Osteocyte (in vitro differentiated cells): ENCODE results near the gene CLDN1. TPM values are rescaled to one million over a fixed set of nuclear protein-coding genes. Genes with fewer than 3 reads are reported as not detected.
"Not testable (repeated sequence)": the region's sequence is repeated elsewhere in the genome, so short reads cannot be mapped to it uniquely, and the experiment has no call there.

Experiments used
- DNase-seq: peaks from one replicate; pipeline ENCODE4 v3.0.0; 2021; ENCODE audit warnings: mixed read lengths; ENCODE audit not compliant: unreplicated experiment; ENCODE audit errors: extremely low spot score
- H3K27ac Mint-ChIP-seq: one replicate; pipeline ENCODE4 v1.8.0; 2021; ENCODE audit warnings: mild to moderate bottlenecking, mixed read lengths; ENCODE audit not compliant: unreplicated experiment
- H3K27me3 Mint-ChIP-seq: one replicate; pipeline ENCODE4 v1.8.0; 2021; ENCODE audit warnings: mixed read lengths; ENCODE audit not compliant: unreplicated experiment
- H3K36me3 Mint-ChIP-seq: one replicate; pipeline ENCODE4 v1.8.0; 2021; ENCODE audit warnings: mixed read lengths; ENCODE audit not compliant: unreplicated experiment
- H3K4me1 Mint-ChIP-seq: one replicate; pipeline ENCODE4 v1.8.0; 2021; ENCODE audit warnings: mixed read lengths; ENCODE audit not compliant: unreplicated experiment
- H3K4me3 Mint-ChIP-seq: one replicate; pipeline ENCODE4 v1.8.0; 2021; ENCODE audit warnings: mild to moderate bottlenecking, moderate library complexity, mixed read lengths; ENCODE audit not compliant: unreplicated experiment
- H3K9me3 Mint-ChIP-seq: one replicate; pipeline ENCODE4 v1.8.0; 2021; ENCODE audit warnings: mixed read lengths; ENCODE audit not compliant: unreplicated experiment
- CTCF ChIP-seq: fragments of 200-600 bp; sonication (generic); IDR thresholded peaks from 2 replicates; pipeline ENCODE4 v1.5.0; 2021; ENCODE audit warnings: antibody characterized with exemption, mild to moderate bottlenecking, moderate library complexity
- total RNA-seq: library from RNA; stranded (reverse); gene quantifications from 2 replicates; pipeline ENCODE4 v1.2.1, GENCODE V29; 2021

CLDN1 gene
- total RNA-seq, 1 donor from 2014 or later, result 41.4 TPM

- no peak for TF ChIP-seq CTCF
- Mint-ChIP-seq H3K27me3 (no peaks in the 10 kb centered on the region), H3K27ac (no peak overlapping the region), H3K9me3 (peaks cover 7% of the 10 kb centered on the region), H3K4me1 (peaks cover 10% of the 10 kb centered on the region), H3K4me3 (no peak overlapping the region), H3K36me3 (peaks cover 1% of the 10 kb centered on the region)
- DNase-seq, result no peak
Observed at GRCh38 chr3:190279690-190280089, 42.6 kb downstream of the CLDN1 start.

- Mint-ChIP-seq H3K27me3 (no peaks in the 10 kb centered on the region), H3K27ac (no peak overlapping the region), H3K36me3 (no peaks in the 10 kb centered on the region), H3K9me3 (no peaks in the 10 kb centered on the region), H3K4me3 (no peak overlapping the region), H3K4me1 (peaks cover 2% of the 10 kb centered on the region)
- DNase-seq, result no peak
- TF ChIP-seq CTCF, result no peak
Observed at GRCh38 chr3:190272747-190273146, 49.5 kb downstream of the CLDN1 start.

DNA sequence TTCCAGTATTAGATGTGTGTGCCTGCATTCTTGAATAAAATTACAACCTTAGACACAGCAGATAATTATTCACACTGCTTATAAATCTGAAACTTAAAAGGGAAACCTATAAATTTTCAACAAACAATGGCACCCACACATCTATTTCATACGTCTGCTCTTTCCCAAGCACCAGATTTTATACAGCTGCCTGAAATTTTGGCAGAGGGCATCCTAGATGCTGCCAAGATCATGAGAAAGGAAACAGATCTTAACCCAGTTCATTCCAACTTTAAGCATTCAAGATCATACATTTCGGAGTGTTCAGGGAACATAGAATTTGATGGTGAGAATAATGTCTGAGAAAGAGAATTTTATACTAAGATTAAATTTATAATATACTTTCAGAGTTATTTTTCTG lies 53.1 kb downstream of the CLDN1 start:
- no peak overlapping the region for H3K4me3 Mint-ChIP-seq
- H3K9me3 Mint-ChIP-seq, result no peaks in the 10 kb centered on the region
- no peaks in the 10 kb centered on the region for H3K27me3 Mint-ChIP-seq
- DNase-seq, result no peak
- peaks cover 26% of the 10 kb centered on the region for H3K4me1 Mint-ChIP-seq
- H3K27ac Mint-ChIP-seq, result no peak overlapping the region
- TF ChIP-seq CTCF, result no peak
- no peaks in the 10 kb centered on the region for H3K36me3 Mint-ChIP-seq

GRCh38 chr3:190267464-190267863 lies 54.8 kb downstream of the CLDN1 start:
- not testable (repeated sequence) for H3K27me3 Mint-ChIP-seq
- peaks cover 37% of the 10 kb centered on the region for H3K4me1 Mint-ChIP-seq

DNA sequence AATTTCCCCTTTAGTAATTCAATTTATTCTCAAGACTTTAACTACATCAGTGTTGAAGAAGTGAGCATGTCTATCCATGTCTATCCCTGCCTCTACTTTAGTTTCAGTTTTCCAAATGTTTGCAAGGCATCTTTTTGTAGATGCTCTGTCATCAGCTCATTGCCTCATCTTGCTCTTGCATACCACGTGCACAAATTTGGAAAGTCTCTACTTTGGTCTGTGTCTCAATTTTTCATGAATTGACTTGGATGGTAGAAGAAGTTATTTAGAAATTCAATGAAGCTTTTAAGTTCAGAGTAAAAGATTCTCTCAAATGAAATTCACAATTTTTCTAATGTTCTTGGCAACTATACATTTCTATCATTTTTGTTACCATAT lies 55.3 kb downstream of the CLDN1 start:
- Mint-ChIP-seq H3K27me3 (no peaks in the 10 kb centered on the region), H3K9me3 (no peaks in the 10 kb centered on the region), H3K36me3 (no peaks in the 10 kb centered on the region), H3K4me1 (peaks cover 43% of the 10 kb centered on the region), H3K4me3 (no peak overlapping the region), H3K27ac (peak overlapping the region; percentile 90)
- TF ChIP-seq CTCF, result no peak
- DNase-seq, result no peak

More at GRCh38 chr3:190267464-190267863, 54.8 kb downstream of the CLDN1 start:
- not testable (repeated sequence) for H3K9me3 Mint-ChIP-seq, H3K4me3 Mint-ChIP-seq, H3K36me3 Mint-ChIP-seq, H3K27ac Mint-ChIP-seq, DNase-seq
